K562 (cell line): ENCODE measurements around the gene DHRS12. TPM values are rescaled to one million over a fixed set of nuclear protein-coding genes. Genes with fewer than 3 reads are reported as not detected.
A peak's percentile ranks its signal among the peaks of the same experiment; 100 is the strongest.

ENCODE experiments used
- ATAC-seq: fragments of 200-7000 bp; cut with Tn5 transposase; 3 replicates; pipeline ENCODE4 v1.9.1; 2020; ENCODE audit warnings: moderate library complexity
- BruUV-seq: library from RNA; stranded (reverse); fragments of 400-500 nt; replicated peaks from 2 replicates; lab custom pipeline; 2021; lab: Mats Ljungman, UMichigan
- CTCF ChIA-PET: fragments of 300-600 bp; formaldehyde crosslinking; extraction: SDS; loops from one replicate; lab custom pipeline; 2021; ENCODE audit warnings: low intra/inter-chr PET ratio; lab: Yijun Ruan, JAX
- POLR2A ChIA-PET: fragments of 300-600, 350-650 bp; sonication (Branson Sonifier 250); formaldehyde crosslinking; extraction: SDS; loops from one replicate; lab custom pipeline; 2021; ENCODE audit warnings: antibody characterized with exemption, inconsistent platforms; lab: Yijun Ruan, JAX
- DNase-seq, 4 experiments: peaks; one replicate each; pipeline versions ENCODE4 v3.0.0 to v3.0.0-alpha.2; 2011 to 2018; ENCODE audit warnings: low spot score in 3 of 4, mixed read lengths in 3 of 4; ENCODE audit errors: extremely low read depth in 1 of 4
- FAIRE-seq: peaks from 2 replicates; lab custom pipeline; 2011; peaks lifted over from hg19 to GRCh38; lab: Jason Lieb, UNC
- H2AFZ ChIP-seq: 2 replicates; pipeline ENCODE4 v1.6.0; 2011; ENCODE audit warnings: low read depth, low read length, control low read depth, inconsistent platforms
- H3K27ac ChIP-seq: fragments of 200-600 bp; 3 replicates; pipeline ENCODE4 v1.8.0; 2011; ENCODE audit warnings: low read depth, mild to moderate bottlenecking, control low read depth, inconsistent platforms, low read length, moderate library complexity, mixed read lengths; ENCODE audit errors: extremely low read depth
- H3K27me3 ChIP-seq, 2 experiments: fragments of 300-600 bp in 1 of 2; 2 replicates in 1 of 2; 3 replicates in 1 of 2; pipeline versions ENCODE4 v1.6.0 to v1.8.0; 2011; ENCODE audit warnings: inconsistent platforms in 2 of 2, low read length in 2 of 2, mild to moderate bottlenecking in 1 of 2, mixed read lengths in 1 of 2, moderate library complexity in 1 of 2; ENCODE audit not compliant: control insufficient read depth in 2 of 2, insufficient read depth in 2 of 2
- H3K36me3 ChIP-seq: fragments of 300-600 bp; 3 replicates; pipeline ENCODE4 v1.8.0; 2011; ENCODE audit warnings: mild to moderate bottlenecking, low read length, inconsistent platforms; ENCODE audit not compliant: control insufficient read depth, insufficient read depth
- H3K4me1 ChIP-seq, 2 experiments: fragments of 200-600 bp in 1 of 2; replicated peaks in 1 of 2; 2 replicates in 1 of 2; 3 replicates in 1 of 2; pipeline versions ENCODE4 v1.5.1 to v1.8.0; 2011; ENCODE audit warnings: inconsistent platforms in 2 of 2, low read length in 2 of 2, mild to moderate bottlenecking in 1 of 2, mixed read lengths in 1 of 2, moderate library complexity in 1 of 2; ENCODE audit not compliant: control insufficient read depth in 2 of 2, insufficient read depth in 2 of 2
- H3K4me2 ChIP-seq: 2 replicates; pipeline ENCODE4 v1.6.1; 2011; ENCODE audit warnings: low read length, control low read depth, inconsistent platforms, mixed read lengths; ENCODE audit not compliant: insufficient read depth
- H3K4me3 ChIP-seq: fragments of 200-600 bp; sonication (generic), shearing (Covaris generic); 2 replicates; pipeline ENCODE4 v1.5.1; 2016; ENCODE audit warnings: control low read depth, inconsistent platforms
- H3K79me2 ChIP-seq: fragments of 200-600 bp; 3 replicates; pipeline ENCODE4 v1.8.0; 2011; ENCODE audit warnings: low read length, inconsistent platforms; ENCODE audit not compliant: control insufficient read depth, insufficient read depth
- H3K9ac ChIP-seq, 2 experiments: 2 replicates each; pipeline versions ENCODE4 v1.6.0 to v1.6.1; 2011; ENCODE audit warnings: low read depth in 2 of 2, low read length in 2 of 2, control low read depth in 1 of 2, inconsistent platforms in 1 of 2, mild to moderate bottlenecking in 1 of 2, mixed read lengths in 1 of 2; ENCODE audit not compliant: insufficient read depth in 1 of 2
- H3K9me1 ChIP-seq: one replicate; pipeline ENCODE4 v1.6.0; 2011; ENCODE audit warnings: inconsistent platforms, mild to moderate bottlenecking, low read length, moderate library complexity; ENCODE audit not compliant: control insufficient read depth, insufficient read depth
- H3K9me3 ChIP-seq: replicated peaks from 2 replicates; pipeline ENCODE4 v1.5.1; 2011; ENCODE audit warnings: low read depth, low read length, inconsistent platforms; ENCODE audit not compliant: control insufficient read depth, insufficient read depth
- H4K20me1 ChIP-seq: replicated peaks from 2 replicates; pipeline ENCODE4 v1.6.1; 2011; ENCODE audit warnings: low read length, inconsistent platforms, mixed read lengths; ENCODE audit not compliant: control insufficient read depth, insufficient read depth
- ARNT ChIP-seq, 2 experiments: fragments of 450-650 bp; IDR thresholded peaks; 2 replicates each; pipeline ENCODE4 v1.6.1; 2016; ENCODE audit warnings: mild to moderate bottlenecking in 1 of 2
- CBX5 ChIP-seq: IDR thresholded peaks from 2 replicates; pipeline ENCODE4 v1.6.1; 2014; ENCODE audit warnings: low read depth, borderline replicate concordance
- CHD2 ChIP-seq: IDR thresholded peaks from 2 replicates; pipeline ENCODE4 v1.6.1; 2011; ENCODE audit warnings: low read depth, low read length
- DIDO1 ChIP-seq: fragments of 450-650 bp; IDR thresholded peaks from 2 replicates; pipeline ENCODE4 v1.6.1; 2016; ENCODE audit warnings: low read depth, missing biosample characterization, missing genetic modification characterization
- GABPB2 ChIP-seq: fragments of 250-450 bp; sonication (Bioruptor Pico); conservative IDR thresholded peaks from 2 replicates; pipeline ENCODE4 v1.5.1; 2021; ENCODE audit warnings: mild to moderate bottlenecking
- HNRNPK ChIP-seq: fragments of 200-400 bp; formaldehyde crosslinking; IDR thresholded peaks from one replicate; pipeline ENCODE4 v1.6.1; 2018; ENCODE audit warnings: mild to moderate bottlenecking, low read depth, low read length; ENCODE audit not compliant: poor library complexity, severe bottlenecking
- NUFIP1 ChIP-seq: fragments of 450-650 bp; IDR thresholded peaks from 2 replicates; pipeline ENCODE4 v1.6.1; 2018; ENCODE audit not compliant: partially characterized antibody
- PCBP2 ChIP-seq: fragments of 200-400 bp; formaldehyde crosslinking; IDR thresholded peaks from 2 replicates; pipeline ENCODE4 v1.6.1; 2018; ENCODE audit warnings: low read length, low read depth, mild to moderate bottlenecking, moderate library complexity; ENCODE audit not compliant: poor library complexity, severe bottlenecking
- POLR2H ChIP-seq: IDR thresholded peaks from 2 replicates; pipeline ENCODE4 v1.6.1; 2016; ENCODE audit warnings: missing genetic modification characterization, low read depth, mild to moderate bottlenecking, control low read depth, missing compliant biosample characterization, moderate library complexity
- RAD21 ChIP-seq, 2 experiments: fragments of 250-450 bp in 1 of 2; fragments of 450-650 bp in 1 of 2; sonication (Bioruptor Pico) in 1 of 2; formaldehyde crosslinking in 1 of 2; IDR thresholded peaks in 1 of 2; conservative IDR thresholded peaks in 1 of 2; 2 replicates each; pipeline versions ENCODE4 v1.4.0 to v1.8.0; 2020 to 2022; ENCODE audit warnings: mild to moderate bottlenecking in 2 of 2, moderate library complexity in 1 of 2
- SIRT6 ChIP-seq: IDR thresholded peaks from one replicate; pipeline ENCODE4 v1.6.1; 2012; ENCODE audit warnings: low read depth, mild to moderate bottlenecking, control low read depth, inconsistent platforms, low read length, moderate library complexity
- SMAD1 ChIP-seq: fragments of 150-350 bp; IDR thresholded peaks from 2 replicates; pipeline ENCODE4 v1.6.1; 2014; ENCODE audit warnings: low read length, low read depth; ENCODE audit not compliant: partially characterized antibody
- SMARCA5 ChIP-seq: fragments of 450-650 bp; IDR thresholded peaks from 2 replicates; pipeline ENCODE4 v1.6.1; 2016
- TCF7L2 ChIP-seq: fragments of 150-350 bp; IDR thresholded peaks from 2 replicates; pipeline ENCODE4 v1.6.1; 2016; ENCODE audit warnings: low read depth, mild to moderate bottlenecking, low read length, moderate library complexity
- U2AF1 ChIP-seq: fragments of 200-400 bp; formaldehyde crosslinking; optimal IDR thresholded peaks from 2 replicates; pipeline ENCODE3; 2017; ENCODE audit warnings: mild to moderate bottlenecking, low read depth, low read length, moderate library complexity
- ZBTB7A ChIP-seq: IDR thresholded peaks from 2 replicates; pipeline ENCODE4 v1.6.1; 2011; ENCODE audit warnings: low read depth, mild to moderate bottlenecking, low read length, moderate library complexity, borderline replicate concordance; ENCODE audit not compliant: control insufficient read depth
- ZNF174 ChIP-seq: fragments of 250-450 bp; sonication (Bioruptor Pico); IDR thresholded peaks from 2 replicates; pipeline ENCODE4 v1.4.0; 2020; ENCODE audit warnings: mild to moderate bottlenecking
- ZNF23 ChIP-seq: fragments of 250-450 bp; sonication (Bioruptor Pico); IDR thresholded peaks from 2 replicates; pipeline ENCODE4 v1.4.0; 2020; ENCODE audit warnings: mild to moderate bottlenecking
- ZNF507 ChIP-seq: conservative IDR thresholded peaks from 2 replicates; pipeline ENCODE4 v1.6.1; 2017; ENCODE audit warnings: missing genetic modification characterization, missing compliant biosample characterization
- ZNF699 ChIP-seq: fragments of 250-450 bp; sonication (Bioruptor Pico); IDR thresholded peaks from 2 replicates; pipeline ENCODE4 v1.8.0; 2021; ENCODE audit warnings: mild to moderate bottlenecking, moderate library complexity; ENCODE audit not compliant: insufficient replicate concordance
- WGBS: fragments of 100-300 bp; shearing (Covaris generic); methylation state at CpG from one replicate; pipeline ENCODE4 v1.1.6; 2016; ENCODE audit warnings: low coverage, mixed read lengths; ENCODE audit not compliant: insufficient coverage; ENCODE audit errors: missing lambda C conversion rate; 5-methylcytosine and 5-hydroxymethylcytosine counted together
- in situ Hi-C: fragments of 300-500 bp; cut with MboI; formaldehyde crosslinking; loops from 4 replicates; pipeline ENCODE4 v1.15.0; 2018; ENCODE audit warnings: inconsistent platforms, mixed read lengths
- intact Hi-C: fragments of 100-400 bp; cut with micrococcal nuclease; formaldehyde crosslinking; loops from 2 replicates; pipeline ENCODE4 v1.14.2; 2022
- polyA plus RNA-seq, 8 experiments: library from polyadenylated mRNA; depleted of rRNA in 4 of 8; stranded (reverse) in 5 of 8; unstranded in 3 of 8; fragments of >200 nt; fragmentation: Nextera tagmentation in 2 of 8; fragmentation: Illumina TruSeq in 1 of 8; extraction: Ambion mirVana in 2 of 8; extraction: Trizol in 1 of 8; gene quantifications; 2 replicates each; pipeline versions ENCODE4 v1.2.1 to v1.2.3, GENCODE V29; 2011 to 2014; ENCODE audit warnings: inconsistent platforms in 1 of 8, missing spikeins in 1 of 8
- total RNA-seq, 7 experiments: library from RNA; depleted of rRNA in 6 of 7; stranded (reverse); fragments of >200 nt in 6 of 7; fragmentation: Illumina TruSeq in 2 of 7; extraction: Trizol in 2 of 7; gene quantifications; 2 replicates each; pipeline versions ENCODE4 v1.2.1 to v1.2.3, GENCODE V29; 2011 to 2021; ENCODE audit warnings: low replicate concordance in 1 of 7
- TF ChIP-seq, protein P1 (sequence below), 3 experiments: IDR thresholded peaks in 2 of 3; conservative IDR thresholded peaks in 1 of 3; 2 replicates each; pipeline ENCODE4 v1.5.1; 2011 to 2012; ENCODE audit warnings: low read length in 3 of 3, mild to moderate bottlenecking in 3 of 3, control low read depth in 2 of 3, improper control_type of control experiment in 1 of 3, inconsistent platforms in 1 of 3, low read depth in 1 of 3, mixed read lengths in 1 of 3, moderate library complexity in 1 of 3; ENCODE audit not compliant: insufficient read depth in 2 of 3
- TF ChIP-seq, protein P2 (sequence below): sonication (generic); formaldehyde crosslinking; IDR thresholded peaks from 2 replicates; pipeline ENCODE4 v1.8.0; 2022; ENCODE audit warnings: mild to moderate bottlenecking, missing genetic modification reagents

Gene DHRS12
- total and polyA plus RNA-seq, 9 of the 15 experiments (the other 6 are each of a cell fraction or from before 2014, with no cell fraction given) = 0.62 to 2.7 (median 0.98) TPM

DNA sequence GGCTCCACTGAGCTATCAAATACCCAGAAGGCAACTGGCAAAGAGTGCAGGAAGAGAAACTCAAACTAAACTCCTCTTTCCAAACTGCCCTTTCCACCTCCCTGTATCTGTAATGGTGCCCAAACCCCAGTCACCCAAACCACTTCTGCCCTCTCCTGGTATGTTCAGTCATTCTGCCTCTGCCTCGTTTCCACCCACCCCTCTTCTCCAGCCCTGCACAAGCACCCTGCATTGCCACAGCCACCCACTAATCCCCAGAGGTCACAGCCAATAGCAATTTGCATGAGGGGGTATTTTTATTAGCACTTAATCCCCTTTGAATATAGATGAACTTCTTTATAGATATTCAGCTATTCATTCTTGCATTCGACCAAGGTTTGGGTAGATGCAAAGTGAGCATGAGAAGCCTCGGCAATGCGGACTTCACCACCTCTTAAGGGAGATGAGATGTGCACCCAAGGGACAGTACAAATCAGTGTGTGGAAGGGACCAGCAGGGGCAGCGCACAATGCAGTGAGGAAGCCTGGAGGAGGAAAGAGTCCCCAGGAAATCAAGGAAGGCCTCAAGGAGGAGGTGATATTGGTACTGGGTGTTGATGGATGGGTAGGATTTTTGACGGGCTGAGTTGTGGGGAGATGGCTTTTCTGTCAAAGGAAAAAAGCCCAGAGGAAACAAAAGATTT lies 28.6 kb upstream of the DHRS12 start:
- ChIA-PET CTCF (no interaction called here), POLR2A (no interaction called here)
- H2AFZ ChIP-seq = no peak overlapping the region
- DNase-seq (peak in 1 of 4 experiments; percentile 28), ATAC-seq (peak; percentile 70), FAIRE-seq (no peak)
- peaks cover 2 to 25% of the 10 kb centered on the region in 2 experiments; a peak in 3 of 5 replicates for H3K27me3 ChIP-seq
- H3K79me2 ChIP-seq = no peaks in the 10 kb centered on the region
- in situ Hi-C loops = no loop called here
- intact Hi-C loops = no loop called here
- no peak overlapping the region for H3K4me2 ChIP-seq
- BruUV-seq = no TSS peak
- H3K27ac ChIP-seq = no peak overlapping the region
- no peaks in the 10 kb centered on the region for H4K20me1 ChIP-seq
- H3K4me3 ChIP-seq = no peak overlapping the region
- no peak overlapping the region for H3K9ac ChIP-seq
- H3K36me3 ChIP-seq = no peaks in the 10 kb centered on the region
- no peaks in the 10 kb centered on the region for H3K9me3 ChIP-seq
- H3K9me1 ChIP-seq = no peaks in the 10 kb centered on the region
- 20% methylated on average over 6 of the region's 6 CpGs for whole genome bisulfite sequencing
- no peaks in the 10 kb centered on the region; a peak in 1 of 5 replicates for H3K4me1 ChIP-seq
- no peak for TF ChIP-seq SMAD1
- no peak for TF ChIP-seq ZNF699 (CRISPR knock-in tag)
- TF ChIP-seq, protein P1, sequence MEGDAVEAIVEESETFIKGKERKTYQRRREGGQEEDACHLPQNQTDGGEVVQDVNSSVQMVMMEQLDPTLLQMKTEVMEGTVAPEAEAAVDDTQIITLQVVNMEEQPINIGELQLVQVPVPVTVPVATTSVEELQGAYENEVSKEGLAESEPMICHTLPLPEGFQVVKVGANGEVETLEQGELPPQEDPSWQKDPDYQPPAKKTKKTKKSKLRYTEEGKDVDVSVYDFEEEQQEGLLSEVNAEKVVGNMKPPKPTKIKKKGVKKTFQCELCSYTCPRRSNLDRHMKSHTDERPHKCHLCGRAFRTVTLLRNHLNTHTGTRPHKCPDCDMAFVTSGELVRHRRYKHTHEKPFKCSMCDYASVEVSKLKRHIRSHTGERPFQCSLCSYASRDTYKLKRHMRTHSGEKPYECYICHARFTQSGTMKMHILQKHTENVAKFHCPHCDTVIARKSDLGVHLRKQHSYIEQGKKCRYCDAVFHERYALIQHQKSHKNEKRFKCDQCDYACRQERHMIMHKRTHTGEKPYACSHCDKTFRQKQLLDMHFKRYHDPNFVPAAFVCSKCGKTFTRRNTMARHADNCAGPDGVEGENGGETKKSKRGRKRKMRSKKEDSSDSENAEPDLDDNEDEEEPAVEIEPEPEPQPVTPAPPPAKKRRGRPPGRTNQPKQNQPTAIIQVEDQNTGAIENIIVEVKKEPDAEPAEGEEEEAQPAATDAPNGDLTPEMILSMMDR (IDR thresholded peaks at IDR 0.05 in 2 of 3, conservative IDR thresholded peaks at IDR 0.05 in 1 of 3; ENCODE audit: insufficient read depth in 2 of 3, low read depth in 1 of 3, low read length in 3 of 3) = peak; percentile 36 to 42 (median 38); a peak in 4 of 6 replicates
- TF ChIP-seq SMARCA5 = no peak
- no peak for TF ChIP-seq U2AF1
- no peak for TF ChIP-seq GABPB2 (CRISPR knock-in tag)
- TF ChIP-seq CHD2 = no peak
- no peak for TF ChIP-seq ZNF174 (CRISPR knock-in tag)
- TF ChIP-seq PCBP2 = no peak
- no peak for TF ChIP-seq ZNF23 (CRISPR knock-in tag)
- TF ChIP-seq RAD21 (CRISPR knock-in tag; conservative IDR thresholded peaks at IDR 0.05 in 1 of 2, IDR thresholded peaks at IDR 0.05 in 1 of 2) = peak; percentile 28 to 43; a peak in 3 of 4 replicates
- TF ChIP-seq, protein P2, sequence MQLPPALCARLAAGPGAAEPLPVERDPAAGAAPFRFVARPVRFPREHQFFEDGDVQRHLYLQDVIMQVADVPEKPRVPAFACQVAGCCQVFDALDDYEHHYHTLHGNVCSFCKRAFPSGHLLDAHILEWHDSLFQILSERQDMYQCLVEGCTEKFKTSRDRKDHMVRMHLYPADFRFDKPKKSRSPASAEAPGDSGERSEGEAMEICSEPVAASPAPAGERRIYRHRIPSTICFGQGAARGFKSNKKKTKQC (CRISPR knock-in tag) = no peak
- no peak for TF ChIP-seq ZBTB7A
- no peak for TF ChIP-seq NUFIP1
- TF ChIP-seq ZNF507 (tag) = no peak
- TF ChIP-seq HNRNPK = no peak
- TF ChIP-seq POLR2H (tag) = no peak
- TF ChIP-seq SIRT6 = no peak
- TF ChIP-seq DIDO1 (tag) = no peak
- no peak for TF ChIP-seq CBX5
- no peak for TF ChIP-seq TCF7L2
- no peak for TF ChIP-seq ARNT (IDR thresholded peaks at IDR 0.05)
